G401.6 (cell line): Measurements from ENCODE around the gene IL5.
"Not testable (repeated sequence)": the region's sequence is repeated elsewhere in the genome, so short reads cannot be mapped to it uniquely, and the experiment has no call there.

Experiments
- FAIRE-seq: peaks from 2 replicates; lab custom pipeline; 2012; peaks lifted over from hg19 to GRCh38; lab: Jason Lieb, UNC

The IL5 gene

DNA sequence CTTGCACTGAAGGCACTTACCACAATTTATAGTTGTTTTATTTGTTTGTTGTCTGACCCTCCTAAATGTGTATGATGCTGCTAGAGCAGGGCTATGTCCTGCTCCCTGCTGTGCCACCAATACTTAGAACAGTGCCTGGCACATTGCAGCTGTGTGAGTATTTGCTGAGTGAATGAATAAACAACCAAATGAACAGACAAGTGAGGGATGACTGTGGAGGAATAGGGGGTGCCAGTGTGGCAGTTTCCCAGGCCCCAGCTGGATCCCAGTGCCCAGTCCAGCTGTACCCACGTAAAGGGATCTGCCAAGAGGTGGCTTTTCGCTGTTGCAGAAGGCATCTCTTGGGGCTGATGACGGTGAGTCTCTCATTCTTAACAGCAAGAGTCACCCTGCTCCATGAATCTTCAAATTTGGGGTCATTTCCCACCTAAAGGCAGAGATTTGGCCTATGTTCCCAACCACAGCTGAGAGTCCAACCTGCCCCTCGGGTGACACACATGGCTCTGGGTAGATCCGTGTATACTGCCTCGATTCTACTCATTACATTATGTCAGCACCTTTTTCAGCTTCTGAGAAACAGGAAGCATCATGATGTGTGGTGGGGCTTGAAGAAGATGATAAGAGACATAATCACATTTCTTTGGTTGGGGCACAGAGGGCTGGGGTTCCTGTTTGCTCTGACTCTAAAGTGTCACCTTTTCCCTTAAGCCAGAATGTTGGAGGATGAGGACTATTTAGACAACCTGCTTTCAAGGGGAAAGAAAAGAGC, 14.3 kb downstream of the IL5 start:
- no peak for FAIRE-seq

DNA sequence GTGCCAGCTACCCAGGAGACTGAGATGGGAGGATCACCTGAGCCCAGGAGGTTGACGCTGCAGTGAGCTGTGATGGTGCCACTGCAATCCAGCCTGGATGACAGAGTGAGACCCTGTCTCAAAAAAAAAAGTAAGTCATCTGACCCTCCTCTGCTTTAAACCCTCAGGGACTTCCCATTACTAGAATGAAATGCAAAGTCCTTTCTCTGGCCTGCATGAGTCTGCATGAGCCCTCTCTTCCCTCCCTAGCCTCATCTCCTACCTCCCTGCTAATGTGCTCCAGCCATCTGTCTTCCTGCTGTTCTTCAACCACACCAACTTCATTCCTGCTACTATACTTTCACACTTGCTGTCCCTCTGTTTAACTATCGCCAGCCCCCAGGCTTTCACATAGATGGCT, 15.3 kb downstream of the IL5 start:
- no peak for FAIRE-seq

DNA sequence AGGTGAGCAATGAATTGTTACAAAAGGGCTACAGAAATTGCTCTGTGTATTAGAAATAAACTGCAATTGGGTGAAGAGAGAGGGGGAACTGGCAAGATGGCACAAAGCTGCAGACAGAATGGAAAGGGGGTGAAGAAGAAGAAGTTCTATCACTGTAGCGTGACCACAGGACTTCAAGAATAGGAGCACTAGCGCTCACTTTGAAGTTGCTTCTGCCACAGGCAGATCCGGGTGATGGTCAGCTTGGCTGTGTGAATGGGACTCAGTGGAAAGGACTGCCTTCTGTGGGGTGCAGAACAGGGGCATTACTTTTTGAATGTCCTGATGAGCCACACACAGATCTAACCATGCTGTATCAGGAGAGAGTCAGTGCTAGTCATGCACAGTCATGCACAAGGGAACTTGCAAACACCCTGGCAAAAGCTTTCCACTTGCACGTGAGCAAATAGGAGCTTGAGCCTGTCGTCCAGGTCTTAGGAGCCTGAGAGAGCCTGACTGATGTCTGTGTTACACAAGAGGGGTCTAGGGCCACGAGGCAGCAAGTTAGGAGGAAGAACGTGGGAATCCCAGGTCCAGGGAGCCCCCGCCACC, 16.3 kb downstream of the IL5 start:
- no peak for FAIRE-seq

DNA sequence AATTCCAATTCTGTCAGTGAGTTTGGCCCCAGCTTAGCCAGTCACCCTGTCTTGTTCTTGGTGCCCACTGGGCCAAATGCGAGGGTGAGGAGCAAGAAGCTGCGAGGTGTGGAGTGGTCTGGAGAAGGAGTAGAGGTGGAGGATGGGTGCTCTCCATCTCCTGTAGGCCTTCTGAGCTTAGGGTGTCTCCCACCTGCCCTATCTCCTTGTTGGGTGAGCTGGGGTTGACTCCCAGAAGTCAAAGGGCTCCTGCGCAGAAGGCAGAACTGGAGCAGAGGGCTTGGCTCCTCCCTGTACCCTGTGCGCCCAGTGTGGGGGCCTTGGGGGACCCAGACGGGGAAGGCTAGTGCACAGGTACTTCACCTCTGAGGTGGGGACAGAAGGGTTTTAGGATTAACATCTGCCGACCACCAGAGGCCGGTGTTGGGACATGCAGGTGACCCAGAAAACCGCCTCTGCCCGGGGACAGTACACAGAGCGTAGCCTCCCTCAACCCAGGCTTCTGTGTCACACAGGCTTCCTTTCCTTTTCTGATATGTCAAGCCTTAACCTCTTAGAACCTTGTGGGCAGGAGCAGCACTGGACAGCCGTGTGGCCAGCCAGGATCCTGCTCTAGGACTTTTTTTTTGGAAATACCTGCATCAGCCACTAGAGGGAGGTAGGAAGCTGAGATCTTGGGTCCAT, 16.9 kb downstream of the IL5 start:
- FAIRE-seq, result no peak

DNA sequence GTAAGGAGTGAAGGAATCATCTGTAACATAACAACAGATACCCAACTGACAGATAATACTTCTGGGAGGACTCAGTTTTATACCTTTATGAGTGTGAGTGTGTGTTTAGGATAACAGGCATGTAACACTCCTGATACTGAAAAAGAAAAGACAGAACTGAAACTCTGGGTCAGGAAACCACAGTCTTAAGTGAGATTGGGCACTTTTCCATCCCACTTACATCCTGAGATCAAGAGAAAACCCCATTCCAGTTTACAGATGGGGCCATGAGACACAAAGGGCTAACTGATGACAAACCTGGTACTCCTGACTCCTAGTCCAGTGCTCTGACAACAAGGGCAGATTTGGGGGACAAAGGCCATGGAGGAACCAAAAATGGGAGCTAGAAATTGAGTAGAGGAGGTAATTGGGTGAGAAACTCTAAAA, 18.0 kb downstream of the IL5 start:
- no peak for FAIRE-seq

DNA sequence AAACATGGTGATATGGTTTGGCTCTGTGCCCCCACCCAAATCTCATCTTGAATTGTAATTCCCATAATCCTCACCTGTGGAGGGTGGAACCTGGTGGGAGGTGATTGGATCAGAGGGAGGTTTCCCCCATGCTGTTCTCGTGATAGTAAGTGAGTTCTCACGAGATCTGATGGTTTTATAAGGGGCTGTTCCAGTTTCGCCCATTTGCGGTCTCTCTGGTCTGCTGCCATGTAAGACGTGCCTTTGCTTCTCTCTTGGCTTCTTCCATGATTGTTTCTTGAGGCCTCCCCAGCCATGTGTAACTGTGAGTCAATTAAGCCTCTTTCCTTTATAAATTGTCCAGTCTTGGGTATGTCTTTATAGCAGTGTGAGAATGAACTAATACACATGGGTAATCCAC, 18.4 kb downstream of the IL5 start:
- not testable (repeated sequence) for FAIRE-seq

DNA sequence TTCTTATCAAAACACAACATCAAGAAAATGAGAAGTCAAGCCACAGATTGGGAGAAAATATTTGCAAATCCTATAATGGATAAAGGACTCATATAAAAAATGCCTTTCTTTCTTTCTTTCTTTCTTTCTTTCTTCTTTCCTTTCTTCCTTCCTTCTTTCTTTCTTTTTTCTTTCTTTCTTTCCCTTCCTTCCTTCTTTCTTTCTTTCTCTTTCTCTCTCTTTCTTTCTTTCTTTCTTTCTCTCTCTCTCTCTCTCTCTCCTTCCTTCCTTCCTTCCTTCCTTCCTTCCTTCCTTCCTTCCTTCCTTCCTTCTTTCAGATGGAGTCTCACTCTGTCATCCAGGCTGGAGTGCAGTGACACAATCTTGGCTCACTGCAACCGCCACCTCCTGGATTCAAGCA, 21.3 kb downstream of the IL5 start:
- not testable (repeated sequence) for FAIRE-seq

DNA sequence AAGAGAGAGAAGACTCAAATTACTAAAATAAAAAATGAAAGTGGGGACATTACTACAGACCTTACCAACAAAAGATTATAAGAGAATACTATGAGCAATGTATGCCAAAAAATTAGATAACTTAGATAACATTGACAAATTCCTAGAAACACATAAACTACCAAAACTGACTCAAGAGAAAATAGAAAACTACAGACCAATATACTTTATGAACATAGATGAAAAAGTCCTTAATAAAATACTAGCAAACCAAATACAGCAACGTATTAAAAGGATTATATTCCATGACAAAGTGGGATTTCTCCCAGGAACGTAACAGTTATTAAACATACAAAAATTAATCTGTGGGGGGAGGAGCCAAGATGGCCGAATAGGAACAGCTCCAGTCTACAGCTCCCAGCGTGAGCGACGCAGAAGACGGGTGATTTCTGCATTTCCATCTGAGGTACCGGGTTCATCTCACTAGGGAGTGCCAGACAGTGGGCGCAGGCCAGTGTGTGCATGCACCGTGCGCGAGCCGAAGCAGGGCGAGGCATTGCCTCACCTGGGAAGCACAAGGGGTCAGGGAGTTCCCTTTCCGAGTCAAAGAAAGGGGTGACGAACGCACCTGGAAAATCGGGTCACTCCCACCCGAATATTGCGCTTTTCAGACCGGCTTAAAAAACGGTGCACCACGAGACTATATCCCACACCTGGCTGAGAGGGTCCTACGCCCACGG, 29.5 kb downstream of the IL5 start:
- FAIRE-seq, result not testable (repeated sequence)

DNA sequence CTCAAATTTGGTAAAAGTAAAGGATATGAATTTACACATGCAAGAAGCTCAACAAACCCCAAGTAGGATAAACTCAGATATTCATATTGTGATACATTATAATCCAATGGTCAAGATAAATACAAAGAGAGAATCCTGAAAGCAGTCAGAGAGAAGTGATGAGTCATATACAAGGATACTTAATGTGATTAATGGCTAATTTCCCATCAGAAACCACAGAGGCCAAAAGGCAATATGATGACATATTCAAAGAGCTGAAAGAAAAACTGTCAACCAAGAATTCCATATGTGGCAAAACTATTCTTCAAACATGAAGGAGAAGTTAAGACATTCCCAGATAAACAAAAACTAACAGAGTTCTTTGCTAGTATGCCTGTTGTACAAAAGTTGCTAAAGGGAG, 33.2 kb downstream of the IL5 start:
- FAIRE-seq, result no peak

DNA sequence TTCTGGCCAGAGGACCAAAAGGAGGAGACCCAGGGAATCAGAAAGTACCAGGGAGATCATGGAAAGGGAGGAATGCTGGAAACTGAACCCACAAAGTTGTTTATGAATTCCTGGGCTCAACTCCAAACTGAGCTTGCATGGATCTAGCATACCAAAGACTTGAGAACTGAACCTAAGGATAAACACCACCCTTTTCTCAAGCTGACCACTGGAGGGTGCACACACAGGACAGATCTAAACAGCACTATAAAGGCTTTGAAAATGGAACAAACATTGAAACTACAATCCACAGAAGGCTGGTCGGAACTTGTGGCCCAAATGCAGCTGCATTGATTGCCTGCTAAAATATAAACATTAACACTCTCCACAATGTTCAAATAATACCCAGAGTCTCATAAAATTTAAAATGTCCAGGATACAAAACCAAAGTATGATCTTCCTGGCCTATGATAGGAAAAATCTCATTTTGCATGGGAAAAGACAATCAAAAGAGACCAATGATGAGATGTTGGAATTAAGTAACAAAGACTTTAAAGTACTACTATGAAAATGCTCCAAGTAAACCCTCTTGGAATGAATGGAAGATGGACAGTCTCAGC, 37.1 kb downstream of the IL5 start:
- peak; percentile 85 for FAIRE-seq

DNA sequence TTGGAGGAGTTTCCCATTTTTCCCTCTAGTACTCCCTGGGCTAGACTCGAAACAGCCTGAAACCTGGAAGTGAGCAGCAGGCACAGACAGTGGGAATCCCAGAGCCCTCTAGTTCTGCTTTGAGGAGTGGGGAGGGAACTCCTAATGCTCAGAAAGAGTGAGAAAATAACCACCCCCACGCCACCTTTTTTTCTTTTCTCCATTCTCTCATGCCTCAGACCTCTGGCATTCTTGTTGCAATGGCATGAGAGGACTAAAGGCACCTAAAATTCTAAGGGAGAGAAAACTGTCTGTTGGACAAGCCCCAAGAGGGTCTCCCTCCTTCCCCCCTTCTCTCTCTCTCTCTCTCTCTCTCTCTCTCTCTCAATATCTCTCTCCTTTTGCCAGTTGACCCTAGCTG, 37.7 kb downstream of the IL5 start:
- no peak for FAIRE-seq

DNA sequence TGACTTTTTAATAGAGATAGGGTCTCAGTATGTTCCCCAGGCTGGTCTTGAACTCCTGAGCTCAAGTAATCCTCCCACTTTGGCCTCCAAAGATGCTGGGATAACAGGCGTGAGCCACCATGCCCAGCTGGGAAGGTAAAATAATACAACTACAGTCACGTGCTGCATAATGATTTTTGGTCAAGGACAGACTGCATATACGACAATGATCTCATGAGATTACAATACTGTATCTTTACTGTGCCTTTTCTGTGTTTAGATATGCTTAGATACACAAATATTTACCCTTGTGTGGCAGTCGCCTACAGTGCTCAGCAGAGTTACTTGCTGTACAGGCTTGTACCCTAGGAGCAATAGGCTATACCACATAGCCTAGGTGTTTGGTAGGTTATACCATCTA, 38.6 kb downstream of the IL5 start:
- FAIRE-seq, result no peak

DNA sequence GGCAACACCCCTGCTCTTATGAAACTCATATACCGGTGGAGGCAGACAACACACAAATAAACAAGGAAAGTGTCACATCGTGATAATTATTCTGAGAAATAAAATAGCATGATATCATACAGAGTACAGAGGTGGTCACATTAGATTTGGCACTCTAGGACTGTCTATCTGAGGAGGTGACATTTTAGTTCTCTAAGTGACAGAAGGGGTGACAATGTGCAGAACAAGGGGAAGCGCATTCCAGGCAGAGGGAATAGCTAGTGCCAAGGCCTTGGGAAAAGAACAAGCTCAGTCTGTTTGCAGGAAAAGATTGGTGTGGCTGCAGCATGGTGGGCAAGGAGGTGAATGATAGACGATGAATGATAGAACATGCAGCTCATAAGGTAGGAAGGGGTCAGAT, 40.1 kb downstream of the IL5 start:
- no peak for FAIRE-seq

DNA sequence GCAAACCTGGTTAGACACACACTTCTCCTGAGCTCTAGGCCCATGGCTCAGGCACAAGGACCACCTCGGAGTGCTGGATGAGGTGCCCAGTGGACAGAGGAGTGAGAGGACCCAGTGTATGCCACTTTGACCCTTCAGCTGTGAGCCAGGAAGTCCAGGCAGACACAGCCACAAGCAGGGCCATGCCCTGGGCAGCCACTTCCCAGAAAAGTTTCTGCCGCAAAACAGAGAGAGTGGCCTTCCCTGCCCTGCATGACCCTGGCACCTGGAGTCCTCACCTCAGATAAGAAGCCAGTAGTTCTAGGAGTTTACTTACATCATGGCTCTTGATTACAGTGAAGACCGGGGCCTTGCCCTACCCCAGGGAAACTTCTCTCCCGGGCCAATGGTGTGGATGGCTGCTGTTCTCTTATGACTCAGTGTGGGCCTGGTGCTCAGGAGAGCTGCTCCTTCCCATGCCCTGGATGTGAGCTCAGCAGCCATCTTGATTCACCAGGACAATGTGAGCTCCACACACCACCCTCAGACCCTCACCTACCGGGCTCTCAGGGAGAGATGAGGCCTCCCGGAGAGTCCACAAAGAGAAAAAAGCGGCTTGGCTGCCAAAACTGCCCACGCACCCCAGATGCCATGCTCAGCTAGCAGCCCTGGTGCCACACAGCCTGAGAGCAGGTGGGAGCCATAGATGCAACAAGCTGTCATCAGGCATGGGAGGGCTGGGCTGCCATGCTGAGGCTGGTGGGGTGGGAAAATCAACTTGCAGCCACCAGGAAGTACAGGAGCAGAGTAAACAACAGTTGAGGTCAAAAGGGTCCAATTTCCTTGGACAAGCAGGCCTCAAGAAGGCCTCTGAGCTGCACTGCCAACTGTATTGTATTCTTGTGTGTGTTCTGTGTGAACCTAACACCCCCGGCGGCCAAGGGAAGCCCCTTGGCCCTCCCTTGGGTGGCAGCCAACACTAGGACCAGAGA, 41.1 kb downstream of the IL5 start:
- no peak for FAIRE-seq

DNA sequence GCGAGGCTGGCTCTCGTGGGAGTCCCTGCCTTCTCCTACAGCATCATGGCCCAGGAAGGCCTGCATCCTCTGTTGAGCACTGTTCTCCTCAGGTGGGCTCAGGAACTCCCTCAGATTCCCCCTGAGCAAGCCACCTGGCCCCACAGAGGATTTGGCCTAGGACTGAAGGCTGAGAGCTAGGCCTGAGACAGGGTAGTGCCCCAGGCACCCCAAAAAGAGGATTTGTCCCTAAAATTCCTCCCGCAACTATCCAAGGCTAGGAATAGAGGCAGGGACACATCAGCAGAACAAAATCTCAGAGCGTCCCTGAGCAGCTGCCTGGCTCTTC, 41.7 kb downstream of the IL5 start:
- no peak for FAIRE-seq

DNA sequence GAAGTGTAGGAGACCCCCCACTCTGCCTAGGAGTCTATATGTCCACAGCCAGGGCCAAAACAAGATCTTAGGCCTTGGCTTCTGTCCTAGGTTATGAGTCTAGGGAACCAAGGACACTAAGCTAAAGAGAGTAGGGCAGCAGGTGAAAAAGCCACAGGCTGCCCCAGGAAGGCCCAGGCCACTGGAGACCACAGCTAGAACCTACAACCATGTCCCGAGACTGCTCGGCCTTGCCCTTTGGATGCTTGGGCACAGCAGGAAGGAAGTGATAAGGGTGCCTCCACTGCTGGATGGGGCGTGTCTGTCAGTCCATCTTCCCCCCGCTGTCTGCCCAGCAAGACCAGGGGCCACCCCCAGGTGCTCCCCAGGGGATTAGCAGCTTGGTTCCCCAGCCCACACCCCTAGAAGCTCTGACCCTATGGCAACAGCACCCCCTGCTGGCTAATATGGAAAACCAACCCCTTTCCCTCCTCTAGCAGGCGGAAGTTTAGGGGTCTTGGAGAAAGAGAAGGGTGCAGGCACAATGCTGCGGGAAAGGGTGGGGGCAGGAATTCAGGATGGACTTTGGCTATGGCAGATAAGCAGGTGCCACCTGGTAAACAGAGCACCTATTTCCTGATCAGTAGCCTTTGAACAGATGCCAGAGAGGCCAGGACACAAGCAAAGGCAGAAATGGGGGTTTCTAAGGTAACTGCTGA, 42.2 kb downstream of the IL5 start:
- no peak for FAIRE-seq

DNA sequence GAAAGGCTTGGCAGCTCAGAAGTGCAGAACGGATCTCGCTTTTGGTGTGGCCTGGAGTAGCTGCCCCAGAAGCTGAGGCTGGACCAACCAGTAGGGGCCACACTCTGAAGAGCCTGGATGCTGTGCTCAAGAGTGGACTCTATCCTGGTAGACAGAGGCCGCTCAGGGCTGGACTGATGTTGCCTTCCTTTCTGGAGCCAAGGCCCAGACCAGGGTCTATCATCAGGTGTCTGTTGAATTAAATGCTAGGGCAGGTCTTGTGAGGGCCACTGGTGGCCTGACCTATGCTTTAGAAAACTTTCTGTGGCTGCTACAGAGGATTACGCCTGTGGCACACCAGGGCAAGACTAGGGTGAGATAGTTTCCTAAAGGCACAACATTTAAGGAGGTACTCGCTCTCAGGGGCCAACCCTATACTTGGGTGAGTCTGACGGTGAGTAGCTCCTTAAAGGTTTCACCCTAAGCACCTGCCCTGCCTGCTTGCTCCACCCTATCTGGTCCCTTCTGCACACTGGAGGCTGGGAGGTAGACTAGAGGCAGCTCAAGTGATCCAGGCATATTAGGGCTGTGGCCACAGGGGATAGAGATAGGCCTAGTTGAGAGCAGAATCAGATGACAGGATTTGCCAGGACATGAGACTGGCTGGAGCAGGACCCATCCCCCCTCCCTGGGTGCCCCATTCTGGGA, 42.9 kb downstream of the IL5 start:
- no peak for FAIRE-seq

DNA sequence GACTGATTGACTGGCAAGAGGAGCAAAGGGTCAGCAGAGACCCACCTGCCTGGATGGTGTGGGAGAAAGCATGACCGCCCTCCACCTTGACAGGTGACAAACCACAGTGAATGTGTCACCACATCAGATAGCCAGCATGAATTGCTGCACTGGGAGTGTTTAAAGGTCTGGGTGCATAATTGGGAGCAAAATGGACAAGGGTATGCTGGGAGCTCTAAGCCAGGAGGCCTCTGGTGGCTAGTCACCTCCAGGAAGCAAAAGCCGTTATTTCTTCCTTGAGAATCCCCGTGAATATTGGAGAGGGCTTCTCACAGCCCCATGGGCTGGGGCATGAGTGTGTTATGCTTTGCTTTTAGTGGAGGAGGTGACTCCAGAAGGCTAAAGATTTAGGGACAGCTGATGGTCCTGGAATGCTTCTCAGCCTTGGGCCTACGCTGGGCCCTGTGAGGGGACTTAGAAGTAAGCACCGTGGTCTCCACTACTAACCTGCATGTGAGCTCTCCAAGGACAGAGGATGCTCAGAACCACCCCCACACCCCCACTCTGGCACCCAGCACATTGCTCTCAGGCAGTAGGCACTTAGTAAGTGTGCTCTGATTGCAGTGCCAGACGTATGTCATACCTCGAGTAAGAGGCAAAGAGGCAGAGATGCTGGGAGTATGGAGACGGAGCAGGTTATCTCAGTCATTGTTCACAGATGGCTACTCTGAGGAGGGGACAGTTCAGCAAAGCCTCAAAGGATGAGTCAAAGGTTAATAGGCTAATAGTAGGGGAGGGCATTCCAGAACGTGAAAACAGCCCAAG, 43.7 kb downstream of the IL5 start:
- no peak for FAIRE-seq

DNA sequence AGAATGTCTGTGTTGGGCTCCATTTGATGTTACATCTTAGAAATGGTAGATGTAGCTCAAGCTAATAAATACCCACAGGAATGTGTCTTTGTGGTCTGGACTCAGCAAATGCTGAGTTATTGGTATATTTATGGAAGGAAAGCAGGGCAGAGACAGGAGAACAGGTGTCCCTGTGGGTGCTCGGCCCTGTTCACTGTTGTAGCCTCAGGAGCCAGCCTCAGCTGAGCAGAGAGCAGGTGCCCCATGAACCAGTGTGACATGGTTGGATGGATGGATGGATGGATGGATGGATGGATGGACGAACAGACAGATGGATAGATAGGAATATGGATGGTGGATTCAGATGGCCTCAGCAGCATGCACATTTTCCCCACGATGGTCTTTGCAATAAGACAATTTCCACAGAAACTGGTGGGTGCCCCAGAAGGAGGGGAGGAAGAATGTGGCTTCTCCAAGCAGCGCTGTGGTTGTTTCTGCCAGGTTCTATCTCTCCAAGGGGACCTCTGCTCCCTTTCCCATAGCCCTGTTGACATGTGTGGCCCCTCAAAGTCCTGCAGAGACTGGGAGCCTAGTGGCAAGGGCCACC, 44.5 kb downstream of the IL5 start:
- FAIRE-seq, result no peak
